ENCODE data around the gene TMEM163.

Gene TMEM163

GRCh38 chr2:134443814-134444480, 274.9 kb downstream of the TMEM163 start:
- H3K4me3 Mint-ChIP-seq: no peak overlapping the region
- no peaks in the 10 kb centered on the region for H3K4me1 Mint-ChIP-seq

GRCh38 chr2:134441153-134441863, 277.5 kb downstream of the TMEM163 start:
- H3K36me3 Mint-ChIP-seq: peaks cover 6% of the 10 kb centered on the region
- H3K27me3 Mint-ChIP-seq: no peaks in the 10 kb centered on the region
- H3K4me3 Mint-ChIP-seq: no peak overlapping the region
- H3K27ac Mint-ChIP-seq: peak overlapping the region; percentile 46
- H3K9me3 Mint-ChIP-seq: no peaks in the 10 kb centered on the region
- no peaks in the 10 kb centered on the region for H3K4me1 Mint-ChIP-seq

More at GRCh38 chr2:134443814-134444480, 274.9 kb downstream of the TMEM163 start:
- Mint-ChIP-seq H3K27ac (peak overlapping the region; percentile 76), H3K36me3 (peaks cover 9% of the 10 kb centered on the region), H3K27me3 (no peaks in the 10 kb centered on the region), H3K9me3 (no peaks in the 10 kb centered on the region)

- Mint-ChIP-seq H3K27ac (no peak overlapping the region), H3K9me3 (no peaks in the 10 kb centered on the region), H3K4me3 (no peak overlapping the region)
Observed at GRCh38 chr2:134440336-134440909, 278.4 kb downstream of the TMEM163 start.

GRCh38 chr2:134438371-134438770, 280.4 kb downstream of the TMEM163 start:
- Mint-ChIP-seq H3K9me3 (no peaks in the 10 kb centered on the region), H3K4me3 (no peak overlapping the region), H3K27ac (no peak overlapping the region), H3K27me3 (no peaks in the 10 kb centered on the region), H3K36me3 (peaks cover 11% of the 10 kb centered on the region), H3K4me1 (no peaks in the 10 kb centered on the region)

More at GRCh38 chr2:134440336-134440909, 278.4 kb downstream of the TMEM163 start:
- no peaks in the 10 kb centered on the region for H3K27me3 Mint-ChIP-seq
- no peaks in the 10 kb centered on the region for H3K4me1 Mint-ChIP-seq
- peaks cover 5% of the 10 kb centered on the region for H3K36me3 Mint-ChIP-seq

- Mint-ChIP-seq H3K36me3 (peaks cover 7% of the 10 kb centered on the region), H3K4me3 (no peak overlapping the region), H3K4me1 (no peaks in the 10 kb centered on the region), H3K27me3 (no peaks in the 10 kb centered on the region), H3K9me3 (no peaks in the 10 kb centered on the region), H3K27ac (no peak overlapping the region)
Observed at GRCh38 chr2:134436706-134437105, 282.1 kb downstream of the TMEM163 start.

- Mint-ChIP-seq H3K4me3 (no peak overlapping the region), H3K27ac (no peak overlapping the region), H3K4me1 (no peaks in the 10 kb centered on the region), H3K27me3 (no peaks in the 10 kb centered on the region), H3K9me3 (no peaks in the 10 kb centered on the region), H3K36me3 (peaks cover 8% of the 10 kb centered on the region)
Observed at GRCh38 chr2:134435936-134436335, 282.9 kb downstream of the TMEM163 start.

- Mint-ChIP-seq H3K4me3 (no peak overlapping the region), H3K4me1 (no peaks in the 10 kb centered on the region), H3K27me3 (no peaks in the 10 kb centered on the region), H3K27ac (no peak overlapping the region), H3K9me3 (no peaks in the 10 kb centered on the region), H3K36me3 (peaks cover 11% of the 10 kb centered on the region)
Observed at GRCh38 chr2:134435505-134435904, 283.3 kb downstream of the TMEM163 start.

GRCh38 chr2:134433979-134434378, 284.8 kb downstream of the TMEM163 start:
- no peak overlapping the region for H3K27ac Mint-ChIP-seq
- H3K27me3 Mint-ChIP-seq: no peaks in the 10 kb centered on the region
- H3K9me3 Mint-ChIP-seq: no peaks in the 10 kb centered on the region
- H3K36me3 Mint-ChIP-seq: peaks cover 11% of the 10 kb centered on the region
- no peak overlapping the region for H3K4me3 Mint-ChIP-seq
- no peaks in the 10 kb centered on the region for H3K4me1 Mint-ChIP-seq

- no peaks in the 10 kb centered on the region for H3K27me3 Mint-ChIP-seq
- no peaks in the 10 kb centered on the region for H3K4me1 Mint-ChIP-seq
- peaks cover 11% of the 10 kb centered on the region for H3K36me3 Mint-ChIP-seq
- H3K27ac Mint-ChIP-seq: no peak overlapping the region
- H3K4me3 Mint-ChIP-seq: no peak overlapping the region
- H3K9me3 Mint-ChIP-seq: no peaks in the 10 kb centered on the region
Observed at GRCh38 chr2:134433469-134433868, 285.3 kb downstream of the TMEM163 start.

- H3K9me3 Mint-ChIP-seq: no peaks in the 10 kb centered on the region
- H3K4me1 Mint-ChIP-seq: no peaks in the 10 kb centered on the region
- H3K4me3 Mint-ChIP-seq: no peak overlapping the region
- H3K27me3 Mint-ChIP-seq: no peaks in the 10 kb centered on the region
- no peak overlapping the region for H3K27ac Mint-ChIP-seq
- peaks cover 11% of the 10 kb centered on the region for H3K36me3 Mint-ChIP-seq
Observed at GRCh38 chr2:134432435-134432883, 286.3 kb downstream of the TMEM163 start.

GRCh38 chr2:134431838-134432434, 286.9 kb downstream of the TMEM163 start:
- Mint-ChIP-seq H3K27me3 (no peaks in the 10 kb centered on the region), H3K9me3 (no peaks in the 10 kb centered on the region), H3K4me1 (no peaks in the 10 kb centered on the region), H3K36me3 (peaks cover 11% of the 10 kb centered on the region), H3K4me3 (no peak overlapping the region), H3K27ac (no peak overlapping the region)

GRCh38 chr2:134429886-134430285, 288.9 kb downstream of the TMEM163 start:
- H3K27me3 Mint-ChIP-seq: no peaks in the 10 kb centered on the region
- H3K9me3 Mint-ChIP-seq: no peaks in the 10 kb centered on the region
- peaks cover 15% of the 10 kb centered on the region for H3K36me3 Mint-ChIP-seq
- H3K27ac Mint-ChIP-seq: no peak overlapping the region
- H3K4me3 Mint-ChIP-seq: no peak overlapping the region
- H3K4me1 Mint-ChIP-seq: no peaks in the 10 kb centered on the region

GRCh38 chr2:134426721-134427120, 292.1 kb downstream of the TMEM163 start:
- Mint-ChIP-seq H3K27ac (no peak overlapping the region), H3K27me3 (no peaks in the 10 kb centered on the region), H3K36me3 (peaks cover 12% of the 10 kb centered on the region), H3K4me1 (no peaks in the 10 kb centered on the region), H3K9me3 (no peaks in the 10 kb centered on the region), H3K4me3 (no peak overlapping the region)

- Mint-ChIP-seq H3K4me1 (no peaks in the 10 kb centered on the region), H3K27me3 (no peaks in the 10 kb centered on the region), H3K36me3 (peaks cover 10% of the 10 kb centered on the region), H3K9me3 (no peaks in the 10 kb centered on the region), H3K27ac (peak overlapping the region; percentile 94), H3K4me3 (no peak overlapping the region)
Observed at GRCh38 chr2:134425724-134426496, 292.9 kb downstream of the TMEM163 start.
